Lower leg skin (tissue), 4 donors: ENCODE results near the gene CTNS. TPM values are rescaled to one million over a fixed set of nuclear protein-coding genes. Genes with fewer than 3 reads are reported as not detected.

ENCODE experiments used
- DNase-seq, 2 donors: peaks; one replicate each; pipeline ENCODE4 v3.0.0-alpha.2; 2019; ENCODE audit warnings: low spot score in 2 of 2
- H3K4me3 ChIP-seq: fragments of 200-600 bp; sonication (generic); 2 replicates; pipeline ENCODE4 v1.5.1; 2017; ENCODE audit warnings: mild to moderate bottlenecking, low read depth; ENCODE audit not compliant: poor library complexity, severe bottlenecking
- POLR2A ChIP-seq, 2 donors: fragments of 450-650 bp; IDR thresholded peaks; one replicate each; pipeline ENCODE4 v1.6.1; 2016 to 2017; ENCODE audit warnings: antibody characterized with exemption in 2 of 2, mild to moderate bottlenecking in 1 of 2, moderate library complexity in 1 of 2
- WGBS, 2 donors: methylation state at CpG; one replicate each; pipeline ENCODE4 v1.1.5; 2018; 5-methylcytosine and 5-hydroxymethylcytosine counted together
- intact Hi-C: fragments of 100-400 bp; cut with DNase I; formaldehyde crosslinking; loops from one replicate; pipeline ENCODE4 v1.15.0; 2023; ENCODE audit warnings: low total_unique reads
- total RNA-seq, 4 donors: library from RNA; depleted of rRNA; stranded (reverse); fragments of >200 nt; gene quantifications; one replicate each; pipeline ENCODE4 v1.1.0, GENCODE V29; 2016
- TF ChIP-seq, protein P1 (sequence below), 3 donors: fragments of 450-650 bp; IDR thresholded peaks; one replicate each; pipeline ENCODE4 v1.5.1; 2016; ENCODE audit warnings: antibody characterized with exemption in 3 of 3, mild to moderate bottlenecking in 3 of 3, moderate library complexity in 2 of 3

The CTNS gene
- total RNA-seq, 4 donors from 2014 or later: 23.7 to 40.0 (median 29.6) TPM

DNA sequence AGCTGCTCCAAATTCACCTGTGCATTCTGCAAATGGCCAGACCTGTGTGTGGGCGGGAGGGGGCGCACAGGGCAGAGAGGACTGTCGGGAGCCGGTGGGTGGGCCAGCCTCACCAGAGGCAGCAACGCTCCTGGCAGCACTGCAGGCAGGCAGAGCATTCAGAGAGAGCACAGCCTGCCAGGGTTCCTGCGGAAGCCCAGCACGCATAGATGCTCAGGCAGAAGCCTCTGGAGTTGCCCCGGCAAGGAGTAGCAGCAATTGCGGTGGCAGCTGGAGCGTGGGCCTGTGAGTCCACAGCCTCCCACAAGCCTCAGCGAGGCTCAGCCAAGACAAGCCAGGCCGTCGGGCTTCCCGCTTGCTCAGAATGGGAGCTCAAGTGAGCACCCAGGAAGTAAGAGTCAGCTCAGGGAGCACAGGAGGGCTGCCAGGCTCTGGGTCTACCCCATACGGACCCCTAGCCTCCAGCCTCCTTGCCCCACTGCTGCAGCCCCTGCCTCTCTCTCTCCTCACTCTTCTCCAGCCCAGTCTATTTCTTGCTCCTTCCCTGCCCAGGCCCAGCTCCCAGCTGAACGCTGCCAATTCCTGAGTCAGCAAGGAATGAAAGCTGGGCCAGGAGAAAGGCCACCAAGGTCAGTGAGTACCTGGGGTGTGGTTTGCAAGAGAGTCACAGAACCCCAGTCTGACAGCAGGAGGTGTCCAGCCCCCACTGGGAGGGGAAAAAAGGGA is 41.7 kb downstream of the CTNS start:
- WGBS, 2 donors: 38 to 43% methylated on average over 9 to 15 of the region's 16 CpGs
- DNase-seq: no peak
- H3K4me3 ChIP-seq: no peak overlapping the region
- intact Hi-C loops: no loop called here
- TF ChIP-seq, protein P1, sequence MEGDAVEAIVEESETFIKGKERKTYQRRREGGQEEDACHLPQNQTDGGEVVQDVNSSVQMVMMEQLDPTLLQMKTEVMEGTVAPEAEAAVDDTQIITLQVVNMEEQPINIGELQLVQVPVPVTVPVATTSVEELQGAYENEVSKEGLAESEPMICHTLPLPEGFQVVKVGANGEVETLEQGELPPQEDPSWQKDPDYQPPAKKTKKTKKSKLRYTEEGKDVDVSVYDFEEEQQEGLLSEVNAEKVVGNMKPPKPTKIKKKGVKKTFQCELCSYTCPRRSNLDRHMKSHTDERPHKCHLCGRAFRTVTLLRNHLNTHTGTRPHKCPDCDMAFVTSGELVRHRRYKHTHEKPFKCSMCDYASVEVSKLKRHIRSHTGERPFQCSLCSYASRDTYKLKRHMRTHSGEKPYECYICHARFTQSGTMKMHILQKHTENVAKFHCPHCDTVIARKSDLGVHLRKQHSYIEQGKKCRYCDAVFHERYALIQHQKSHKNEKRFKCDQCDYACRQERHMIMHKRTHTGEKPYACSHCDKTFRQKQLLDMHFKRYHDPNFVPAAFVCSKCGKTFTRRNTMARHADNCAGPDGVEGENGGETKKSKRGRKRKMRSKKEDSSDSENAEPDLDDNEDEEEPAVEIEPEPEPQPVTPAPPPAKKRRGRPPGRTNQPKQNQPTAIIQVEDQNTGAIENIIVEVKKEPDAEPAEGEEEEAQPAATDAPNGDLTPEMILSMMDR (IDR thresholded peaks at IDR 0.05): no peak
- TF ChIP-seq POLR2A (IDR thresholded peaks at IDR 0.05): no peak

- intact Hi-C loops: no loop called here
- no peak overlapping the region for H3K4me3 ChIP-seq
- TF ChIP-seq POLR2A (IDR thresholded peaks at IDR 0.05): no peak
- TF ChIP-seq, protein P1 (IDR thresholded peaks at IDR 0.05): no peak
- DNase-seq: no peak
- WGBS, 2 donors: 80 to 81% methylated on average over 20 to 27 of the region's 27 CpGs
Measured at GRCh38 chr17:3678821-3679530, 42.4 kb downstream of the CTNS start.

- 48 to 49% methylated on average over 20 of the region's 20 CpGs for WGBS, 2 donors
- intact Hi-C loops: no loop called here
- H3K4me3 ChIP-seq: no peak overlapping the region
- no peak for DNase-seq
- TF ChIP-seq, protein P1 (IDR thresholded peaks at IDR 0.05): no peak
- TF ChIP-seq POLR2A (IDR thresholded peaks at IDR 0.05): no peak
Measured at GRCh38 chr17:3679531-3680126, 43.1 kb downstream of the CTNS start.

DNA sequence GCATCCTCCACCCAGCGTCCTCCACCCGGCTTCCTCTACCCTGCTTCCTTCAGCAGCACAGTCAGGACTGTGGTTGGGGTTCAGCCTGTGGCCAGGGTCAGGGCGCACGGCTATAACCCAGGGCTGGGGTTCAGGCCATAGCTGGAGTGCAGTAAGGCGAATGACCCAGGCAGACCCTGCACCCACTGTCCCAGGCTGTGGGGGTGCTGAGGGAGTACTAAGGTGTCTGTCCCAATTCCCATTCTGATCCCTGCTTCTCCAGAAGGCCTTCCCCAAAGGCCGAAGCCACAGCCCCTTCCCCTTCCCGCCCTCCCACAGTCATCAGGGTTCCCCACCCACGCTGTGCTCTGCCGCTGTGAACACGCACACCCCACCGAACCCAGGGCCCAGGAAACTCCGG is 44.5 kb downstream of the CTNS start:
- WGBS, 2 donors: 85 to 88% methylated on average over 12 of the region's 12 CpGs

GRCh38 chr17:3681565-3681964 is 45.0 kb downstream of the CTNS start:
- TF ChIP-seq POLR2A (IDR thresholded peaks at IDR 0.05): no peak
- TF ChIP-seq, protein P1 (IDR thresholded peaks at IDR 0.05): no peak
- no peak for DNase-seq

More for the DNA sequence above, 44.5 kb downstream of the CTNS start:
- no peak overlapping the region for H3K4me3 ChIP-seq
- DNase-seq: no peak
- no peak for TF ChIP-seq POLR2A (IDR thresholded peaks at IDR 0.05)
- TF ChIP-seq, protein P1 (IDR thresholded peaks at IDR 0.05): no peak
- intact Hi-C loops: no loop called here

More at GRCh38 chr17:3681565-3681964, 45.0 kb downstream of the CTNS start:
- WGBS, 2 donors: 74 to 79% methylated on average over 20 of the region's 20 CpGs
- no peak overlapping the region for H3K4me3 ChIP-seq
- intact Hi-C loops: no loop called here
